Measurements from ENCODE around the gene CWC25. TPM values are rescaled to one million over a fixed set of nuclear protein-coding genes. Genes with fewer than 3 reads are reported as not detected.
A peak's percentile ranks its signal among the peaks of the same experiment; 100 is the strongest.
"Not testable (repeated sequence)": the region's sequence is repeated elsewhere in the genome, so short reads cannot be mapped to it uniquely, and the experiment has no call there.

CWC25 gene
- total RNA-seq, 1 experiment from 2014 or later, result 12.3 TPM

GRCh38 chr17:38864636-38865398 lies 39.7 kb upstream of the CWC25 start:
- Histone ChIP-seq H3K4me3 (no peak overlapping the region), H3K9me3 (replicated peaks) (no peaks in the 10 kb centered on the region), H3K36me3 (no peaks in the 10 kb centered on the region), H3K27me3 (no peaks in the 10 kb centered on the region), H3K4me1 (peaks cover 2% of the 10 kb centered on the region; the same call in 1 of the 2 replicates), H3K27ac (no peak overlapping the region)
- DNase-seq, result no peak

GRCh38 chr17:38861399-38861843 lies 36.3 kb upstream of the CWC25 start:
- DNase-seq, result peak in 1 of 2 experiments; percentile 53

GRCh38 chr17:38857271-38857670 lies 32.1 kb upstream of the CWC25 start:
- Histone ChIP-seq H3K27ac (no peak overlapping the region), H3K9me3 (replicated peaks) (no peaks in the 10 kb centered on the region), H3K36me3 (peaks cover 8% of the 10 kb centered on the region), H3K4me1 (no peaks in the 10 kb centered on the region), H3K4me3 (no peak overlapping the region), H3K27me3 (no peaks in the 10 kb centered on the region)
- DNase-seq, result no peak

More at GRCh38 chr17:38861399-38861843, 36.3 kb upstream of the CWC25 start:
- Histone ChIP-seq H3K4me3 (no peak overlapping the region), H3K27me3 (no peaks in the 10 kb centered on the region), H3K4me1 (peaks cover 2% of the 10 kb centered on the region; the same call in 1 of the 2 replicates), H3K36me3 (no peaks in the 10 kb centered on the region), H3K27ac (no peak overlapping the region), H3K9me3 (replicated peaks) (no peaks in the 10 kb centered on the region)

- H3K27ac ChIP-seq; H3K4me1 ChIP-seq; DNase-seq; H3K9me3 ChIP-seq (replicated peaks); H3K27me3 ChIP-seq; H3K4me3 ChIP-seq: not testable (repeated sequence)
- H3K36me3 ChIP-seq, result peaks cover 29% of the 10 kb centered on the region
Observed at GRCh38 chr17:38855101-38855714, 30.1 kb upstream of the CWC25 start.

- DNase-seq, result peak; percentile 96 to 98
- H3K36me3 ChIP-seq, result peaks cover 45% of the 10 kb centered on the region
Observed at GRCh38 chr17:38853292-38854219, 28.4 kb upstream of the CWC25 start, which contains the start of gene RPL23. RPL23 (minus strand) TSS chr17:38853721; CDS start chr17:38853710, 11 bp downstream.

GRCh38 chr17:38852771-38853291 lies 27.7 kb upstream of the CWC25 start:
- Histone ChIP-seq H3K36me3 (peaks cover 53% of the 10 kb centered on the region), H3K4me1 (peaks cover 6% of the 10 kb centered on the region; the same call in 1 of the 2 replicates), H3K4me3 (peak overlapping the region; percentile 76), H3K9me3 (replicated peaks) (no peaks in the 10 kb centered on the region), H3K27ac (peak overlapping the region; percentile 81), H3K27me3 (no peaks in the 10 kb centered on the region)
- no peak for DNase-seq

More at GRCh38 chr17:38853292-38854219, 28.4 kb upstream of the CWC25 start, which contains the start of gene RPL23:
- Histone ChIP-seq H3K4me3 (peak within 1 kb of the TSS; percentile 76), H3K4me1 (peaks cover 6% of the 10 kb centered on the region; the same call in 1 of the 2 replicates), H3K27ac (peak within 1 kb of the TSS; percentile 81), H3K9me3 (replicated peaks) (no peaks in the 10 kb centered on the region), H3K27me3 (no peaks in the 10 kb centered on the region)

- Histone ChIP-seq H3K27me3 (no peaks in the 10 kb centered on the region), H3K36me3 (peaks cover 63% of the 10 kb centered on the region), H3K27ac (no peak overlapping the region), H3K4me3 (peak overlapping the region; percentile 76), H3K4me1 (peaks cover 6% of the 10 kb centered on the region; the same call in 1 of the 2 replicates), H3K9me3 (replicated peaks) (no peaks in the 10 kb centered on the region)
- DNase-seq, result no peak
Observed at GRCh38 chr17:38851434-38851833, 26.3 kb upstream of the CWC25 start.

- DNase-seq, result no peak
- no peaks in the 10 kb centered on the region for H3K27me3 ChIP-seq
- H3K9me3 ChIP-seq (replicated peaks), result no peaks in the 10 kb centered on the region
- H3K4me1 ChIP-seq, result peaks cover 6% of the 10 kb centered on the region; the same call in 1 of the 2 replicates
- H3K36me3 ChIP-seq, result peaks cover 64% of the 10 kb centered on the region
- no peak overlapping the region for H3K4me3 ChIP-seq
- no peak overlapping the region for H3K27ac ChIP-seq
Observed at GRCh38 chr17:38850374-38850773, 25.3 kb upstream of the CWC25 start.

GRCh38 chr17:38848939-38849605 lies 24.0 kb upstream of the CWC25 start:
- Histone ChIP-seq H3K27ac (no peak overlapping the region), H3K4me1 (peaks cover 6% of the 10 kb centered on the region; the same call in 1 of the 2 replicates), H3K27me3 (no peaks in the 10 kb centered on the region), H3K36me3 (peaks cover 64% of the 10 kb centered on the region), H3K4me3 (no peak overlapping the region), H3K9me3 (replicated peaks) (no peaks in the 10 kb centered on the region)
- no peak for DNase-seq

GRCh38 chr17:38848557-38848891 lies 23.4 kb upstream of the CWC25 start:
- peaks cover 6% of the 10 kb centered on the region; the same call in 1 of the 2 replicates for H3K4me1 ChIP-seq
- no peak overlapping the region for H3K27ac ChIP-seq
- H3K27me3 ChIP-seq, result no peaks in the 10 kb centered on the region
- DNase-seq, result no peak
- H3K9me3 ChIP-seq (replicated peaks), result no peaks in the 10 kb centered on the region
- no peak overlapping the region for H3K4me3 ChIP-seq
- H3K36me3 ChIP-seq, result peaks cover 64% of the 10 kb centered on the region

GRCh38 chr17:38844261-38844757 lies 19.2 kb upstream of the CWC25 start:
- no peak overlapping the region for H3K4me3 ChIP-seq
- no peaks in the 10 kb centered on the region for H3K4me1 ChIP-seq
- H3K27me3 ChIP-seq, result no peaks in the 10 kb centered on the region
- H3K9me3 ChIP-seq (replicated peaks), result no peaks in the 10 kb centered on the region
- H3K36me3 ChIP-seq, result peaks cover 27% of the 10 kb centered on the region
- no peak overlapping the region for H3K27ac ChIP-seq
- DNase-seq, result peak; percentile 41 to 53

- H3K4me3 ChIP-seq, result peak overlapping the region; percentile 75
- H3K27me3 ChIP-seq, result no peaks in the 10 kb centered on the region
- peak overlapping the region; percentile 98 for H3K27ac ChIP-seq
- DNase-seq, result peak in 1 of 2 experiments; percentile 11
- H3K36me3 ChIP-seq, result no peaks in the 10 kb centered on the region
- H3K4me1 ChIP-seq, result peaks cover 10% of the 10 kb centered on the region; the same call in 1 of the 2 replicates
- H3K9me3 ChIP-seq (replicated peaks), result no peaks in the 10 kb centered on the region
Observed at GRCh38 chr17:38825762-38826247, 684 bp upstream of the CWC25 start.

GRCh38 chr17:38815576-38816193 lies 9.4 kb downstream of the CWC25 start:
- no peak overlapping the region for H3K27ac ChIP-seq
- no peak for DNase-seq

More at GRCh38 chr17:38815576-38816193, 9.4 kb downstream of the CWC25 start:
- no peaks in the 10 kb centered on the region for H3K27me3 ChIP-seq
- H3K4me3 ChIP-seq, result no peak overlapping the region
- no peaks in the 10 kb centered on the region for H3K4me1 ChIP-seq
- H3K9me3 ChIP-seq (replicated peaks), result no peaks in the 10 kb centered on the region
- H3K36me3 ChIP-seq, result peaks cover 9% of the 10 kb centered on the region

Measured in SJCRH30 (cell line).